Tongue (tissue), 2 donors: ENCODE results near the gene TDRKH. TPM values are rescaled to one million over a fixed set of nuclear protein-coding genes. Genes with fewer than 3 reads are reported as not detected.

Source experiments
- DNase-seq: peaks from one replicate; pipeline ENCODE4 v3.0.0-alpha.2; 2015
- total RNA-seq: library from RNA; depleted of rRNA; stranded (reverse); fragments of >200 nt; gene quantifications from one replicate; pipeline ENCODE4 v1.2.3, GENCODE V29; 2014

The TDRKH gene, protein sequence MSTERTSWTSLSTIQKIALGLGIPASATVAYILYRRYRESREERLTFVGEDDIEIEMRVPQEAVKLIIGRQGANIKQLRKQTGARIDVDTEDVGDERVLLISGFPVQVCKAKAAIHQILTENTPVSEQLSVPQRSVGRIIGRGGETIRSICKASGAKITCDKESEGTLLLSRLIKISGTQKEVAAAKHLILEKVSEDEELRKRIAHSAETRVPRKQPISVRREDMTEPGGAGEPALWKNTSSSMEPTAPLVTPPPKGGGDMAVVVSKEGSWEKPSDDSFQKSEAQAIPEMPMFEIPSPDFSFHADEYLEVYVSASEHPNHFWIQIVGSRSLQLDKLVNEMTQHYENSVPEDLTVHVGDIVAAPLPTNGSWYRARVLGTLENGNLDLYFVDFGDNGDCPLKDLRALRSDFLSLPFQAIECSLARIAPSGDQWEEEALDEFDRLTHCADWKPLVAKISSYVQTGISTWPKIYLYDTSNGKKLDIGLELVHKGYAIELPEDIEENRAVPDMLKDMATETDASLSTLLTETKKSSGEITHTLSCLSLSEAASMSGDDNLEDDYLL
- total RNA-seq = 6.7 TPM

DNA sequence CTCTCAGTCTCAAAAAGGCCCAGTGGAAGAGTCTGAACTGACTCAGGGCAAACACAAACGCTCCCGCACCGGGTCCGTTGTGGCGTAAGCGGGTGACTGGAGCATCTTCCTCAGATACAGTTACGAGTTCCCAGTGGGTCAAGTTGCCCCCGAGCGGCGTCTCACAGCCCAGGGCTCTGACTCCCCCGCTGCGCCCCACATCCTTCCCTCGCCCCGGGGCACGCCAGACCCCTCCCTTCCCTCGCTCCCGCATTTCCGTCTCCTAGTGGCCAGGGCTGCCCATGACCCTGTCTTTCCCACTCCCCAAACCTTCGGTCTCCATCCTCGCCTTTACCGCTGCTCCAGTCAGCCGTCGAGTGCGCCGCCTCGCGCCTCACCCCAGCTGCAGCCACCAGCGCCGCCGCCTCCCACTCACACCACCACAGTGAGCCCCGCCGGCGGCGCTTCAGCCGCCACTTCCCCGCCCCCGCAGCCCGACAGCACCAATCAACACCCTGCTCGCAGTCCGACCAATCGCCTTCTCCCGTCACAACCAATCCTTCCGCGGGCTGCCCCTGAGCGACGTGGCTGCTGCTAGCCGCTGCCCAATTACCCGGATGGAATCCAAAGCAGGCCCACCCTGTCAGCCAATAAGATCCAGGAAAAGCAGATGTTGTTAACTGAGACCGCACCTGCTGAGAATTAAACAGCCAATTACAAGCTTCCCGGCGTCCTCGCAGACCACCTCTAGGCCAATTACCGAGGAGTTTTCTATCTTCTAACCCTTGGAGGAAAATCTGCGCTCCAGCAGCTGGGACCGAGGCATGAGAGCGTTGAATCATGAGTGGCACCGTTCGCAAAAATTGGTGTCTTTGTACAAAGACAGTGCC is at the start of gene TDRKH:
TDRKH (minus strand) TSS at position 430 of the 869 bp plus-strand sequence. CDS start 7,478 bp downstream, outside the sequence.
- peak; percentile 99 for DNase-seq

DNA sequence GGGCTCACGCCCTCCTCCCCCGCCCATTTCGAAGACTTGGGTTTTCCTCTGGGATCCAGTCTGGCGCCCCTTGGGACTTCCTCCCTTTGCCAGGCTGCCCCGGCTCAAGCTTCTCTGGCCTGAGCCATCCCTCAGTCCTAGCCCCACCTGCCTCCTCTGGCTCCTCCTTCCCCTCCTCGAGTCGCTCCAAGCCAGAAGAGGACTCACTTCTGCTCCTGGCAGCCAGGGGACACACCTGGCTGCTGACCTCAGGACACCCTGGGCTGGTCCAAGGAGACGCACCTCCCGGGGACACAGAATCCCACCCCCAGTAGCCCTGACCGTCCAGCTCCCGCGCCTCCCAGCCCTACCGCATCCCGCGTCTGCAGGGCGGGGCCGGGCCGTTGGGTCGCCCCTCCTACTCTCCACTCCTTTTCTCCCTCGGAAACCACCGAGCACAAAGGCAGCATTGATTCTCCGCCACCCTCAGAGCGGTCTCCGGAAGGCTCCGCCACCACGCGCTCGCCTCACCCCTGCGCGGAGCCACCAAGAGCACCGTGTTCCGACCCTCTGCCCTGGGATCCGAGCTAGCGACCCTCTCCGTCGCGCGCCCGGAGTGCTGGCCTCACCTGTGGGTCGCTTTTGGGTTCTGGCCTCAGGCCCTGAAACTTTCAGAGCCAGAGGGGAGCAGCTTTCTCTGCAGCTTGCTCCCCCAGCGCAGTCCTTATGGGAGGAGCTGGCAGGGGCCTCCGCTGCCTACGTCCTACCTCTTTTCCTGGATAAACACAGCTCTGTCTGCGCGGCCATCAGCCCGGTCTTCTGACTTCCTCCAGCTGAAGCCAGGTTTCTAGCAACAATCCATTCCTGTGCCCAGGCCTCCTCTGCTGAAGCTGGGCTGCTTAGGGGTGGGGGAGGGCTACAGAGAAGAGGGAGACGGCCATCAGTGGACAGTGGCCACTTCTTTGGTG is 49.4 kb upstream of the TDRKH start, which contains the start of gene C2CD4D:
C2CD4D (minus strand) TSS at position 364 of the 947 bp plus-strand sequence. CDS start 831 bp downstream, outside the sequence.
- DNase-seq = peak; percentile 74

DNA sequence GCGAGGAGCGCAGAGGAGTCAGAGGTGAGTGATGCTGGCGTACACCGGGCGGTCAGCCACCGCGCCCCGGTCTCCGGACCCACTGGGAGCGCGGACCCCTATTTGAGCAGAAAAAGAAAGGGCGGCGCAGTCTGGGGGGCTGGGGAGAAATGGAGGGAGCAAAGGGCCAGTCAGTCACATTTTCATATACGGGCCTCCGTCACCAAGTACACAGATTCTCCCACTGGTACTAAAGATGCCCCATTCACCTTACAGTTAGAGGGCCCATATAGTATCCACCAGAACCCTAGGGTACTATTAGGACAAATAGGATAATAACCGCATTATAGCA is 48.7 kb upstream of the TDRKH start:
- DNase-seq = no peak

DNA sequence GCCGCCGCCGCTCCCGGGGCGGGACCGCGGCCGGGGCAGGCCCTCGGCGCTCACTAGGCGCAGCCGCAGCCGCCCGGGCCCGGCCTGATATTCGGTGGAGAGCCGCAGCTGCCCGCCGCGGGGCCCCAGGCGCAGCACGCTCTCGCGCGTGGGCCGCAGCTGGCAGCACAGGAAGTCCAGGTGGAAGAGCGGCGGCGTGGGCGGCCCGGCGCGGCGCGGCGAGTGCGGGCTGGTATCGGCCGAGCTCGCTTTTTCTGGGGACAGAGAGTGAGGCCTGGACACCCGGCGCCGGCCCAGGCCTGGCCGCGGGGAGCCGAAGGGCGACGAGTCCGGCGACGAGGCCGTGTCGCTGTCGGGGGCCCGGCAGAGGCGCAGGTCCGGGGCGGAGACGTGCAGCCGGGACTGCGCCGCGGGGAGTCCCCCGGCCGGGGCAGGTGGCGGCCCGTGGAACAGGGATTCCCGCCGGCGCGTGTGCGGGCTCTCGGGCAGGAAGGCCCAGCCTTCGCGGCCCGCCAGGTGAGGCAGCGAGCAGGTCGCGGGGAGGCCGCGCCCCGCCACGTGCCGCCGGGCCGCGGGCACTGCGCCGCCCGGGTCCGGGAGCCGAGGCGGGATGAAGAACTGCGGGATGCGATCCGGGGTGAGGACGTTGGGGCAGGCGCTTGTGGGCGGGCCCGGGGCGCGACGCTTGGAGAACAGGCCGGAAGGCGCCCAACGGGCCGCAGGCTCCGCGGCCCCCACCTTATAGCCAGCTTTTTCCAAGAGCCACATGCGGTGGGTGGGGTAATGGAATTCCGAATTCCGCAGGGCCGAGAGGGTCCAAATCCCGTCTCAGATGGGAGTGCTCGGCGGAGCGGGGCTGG is 48.2 kb upstream of the TDRKH start:
- DNase-seq = peak; percentile 40

DNA sequence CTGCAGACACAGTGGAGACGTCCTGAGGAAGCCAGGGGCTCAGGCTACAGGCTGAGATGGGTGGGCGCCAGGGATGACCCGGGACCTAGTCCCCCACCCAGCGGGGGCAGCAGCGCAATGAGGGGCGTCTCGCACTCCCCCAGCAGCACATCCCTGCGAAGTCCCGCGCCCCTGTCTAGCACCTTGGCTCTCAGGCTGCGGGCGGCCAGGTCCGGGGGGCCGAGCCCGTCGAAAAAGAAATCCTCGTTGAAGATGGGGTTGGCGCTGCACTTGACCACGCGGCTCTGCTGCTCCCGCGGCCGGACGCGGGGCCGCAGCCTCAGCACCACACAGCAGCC is 47.6 kb upstream of the TDRKH start:
- DNase-seq = no peak

DNA sequence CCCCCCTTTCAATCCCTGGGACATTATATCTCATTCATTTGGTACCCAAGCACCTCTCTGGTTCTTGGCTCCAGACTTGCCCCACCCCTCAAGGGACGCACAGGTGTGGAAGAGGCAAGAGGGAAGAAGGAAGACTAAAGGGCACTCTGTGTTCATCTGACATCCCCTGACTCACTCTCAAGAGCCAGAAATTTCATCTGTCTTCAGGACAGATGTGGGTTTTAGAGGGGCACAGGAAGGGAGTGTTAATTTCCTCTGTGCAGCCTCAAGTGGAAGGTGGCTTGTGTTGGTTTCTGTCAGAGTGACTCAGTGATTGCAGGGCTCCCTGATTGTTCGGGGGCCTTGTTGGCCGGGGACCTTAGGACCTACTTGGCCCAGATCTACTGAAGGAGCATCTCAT is 46.9 kb upstream of the TDRKH start:
- no peak for DNase-seq

DNA sequence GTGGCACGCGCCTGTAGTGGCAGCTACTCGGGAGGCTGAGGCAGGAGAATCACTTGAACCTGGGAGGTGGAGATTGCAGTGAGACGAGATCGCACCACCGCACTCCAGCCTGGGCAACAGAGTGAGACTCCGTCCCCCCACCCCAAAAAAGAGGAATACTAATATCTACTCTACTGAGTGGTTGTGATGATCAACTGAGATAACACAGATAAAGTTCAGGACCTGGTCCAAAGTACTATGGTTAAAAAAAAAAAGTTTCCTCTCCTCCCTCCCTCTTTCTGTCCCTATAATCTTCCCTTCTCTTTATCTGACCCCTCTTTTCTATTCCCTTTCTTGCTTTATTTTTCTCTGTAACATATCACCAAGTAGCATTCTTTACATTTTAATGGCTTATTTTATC is 45.3 kb upstream of the TDRKH start:
- DNase-seq = no peak

DNA sequence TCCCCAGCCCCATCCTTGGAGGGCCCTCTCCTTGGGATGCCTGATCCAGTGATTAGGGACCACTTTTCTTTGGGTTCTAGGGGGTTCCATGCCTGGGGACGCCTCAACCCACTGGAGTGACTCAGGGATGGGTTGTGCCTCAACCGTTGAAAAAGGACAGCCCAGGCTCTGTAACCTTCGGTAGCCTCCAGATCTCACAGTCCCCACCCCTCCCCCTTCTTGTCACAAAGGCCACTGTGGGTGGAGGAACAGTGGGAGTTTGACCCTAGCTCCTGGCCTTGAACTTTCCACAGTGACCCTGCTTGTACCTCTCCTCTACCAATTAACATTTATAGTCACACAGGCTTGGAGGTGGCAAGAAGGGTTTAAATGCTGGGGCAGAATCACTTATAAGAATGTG is 43.9 kb upstream of the TDRKH start:
- DNase-seq = no peak

DNA sequence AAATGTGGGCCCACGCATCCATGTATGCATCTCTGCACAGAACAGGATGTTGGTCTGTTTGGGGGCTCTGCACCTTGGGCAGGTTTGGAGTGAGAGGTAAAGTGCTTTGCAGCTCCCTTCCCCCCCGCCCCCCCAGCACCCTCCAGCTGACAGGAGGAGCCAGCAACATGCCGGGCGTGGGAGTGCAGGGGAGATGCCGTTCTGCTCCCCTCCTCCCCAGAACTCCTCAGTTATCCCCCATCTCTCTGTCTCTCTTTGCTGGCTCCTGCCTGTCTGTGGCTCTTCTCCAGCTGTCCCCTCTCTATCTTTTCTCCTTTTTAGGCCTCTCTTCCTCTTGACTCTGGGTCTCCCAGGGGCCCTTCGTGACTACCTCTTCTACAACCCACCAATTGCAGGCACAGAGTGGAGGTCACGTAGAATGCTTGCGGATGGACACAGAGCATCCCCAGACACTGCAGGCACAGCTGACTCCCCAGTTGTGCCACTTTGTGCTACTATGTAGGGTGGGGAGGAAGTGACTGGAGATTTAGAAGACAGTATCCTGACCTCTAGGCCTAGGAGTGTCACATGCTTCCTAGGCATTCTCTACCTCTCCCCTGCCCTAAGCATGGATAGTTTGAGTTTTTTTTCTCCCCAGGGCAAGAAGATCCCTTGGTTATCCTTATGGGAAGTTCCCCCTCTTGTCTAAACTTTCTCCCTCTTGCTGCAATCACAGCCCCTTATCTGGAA is 43.0 kb upstream of the TDRKH start:
- no peak for DNase-seq

DNA sequence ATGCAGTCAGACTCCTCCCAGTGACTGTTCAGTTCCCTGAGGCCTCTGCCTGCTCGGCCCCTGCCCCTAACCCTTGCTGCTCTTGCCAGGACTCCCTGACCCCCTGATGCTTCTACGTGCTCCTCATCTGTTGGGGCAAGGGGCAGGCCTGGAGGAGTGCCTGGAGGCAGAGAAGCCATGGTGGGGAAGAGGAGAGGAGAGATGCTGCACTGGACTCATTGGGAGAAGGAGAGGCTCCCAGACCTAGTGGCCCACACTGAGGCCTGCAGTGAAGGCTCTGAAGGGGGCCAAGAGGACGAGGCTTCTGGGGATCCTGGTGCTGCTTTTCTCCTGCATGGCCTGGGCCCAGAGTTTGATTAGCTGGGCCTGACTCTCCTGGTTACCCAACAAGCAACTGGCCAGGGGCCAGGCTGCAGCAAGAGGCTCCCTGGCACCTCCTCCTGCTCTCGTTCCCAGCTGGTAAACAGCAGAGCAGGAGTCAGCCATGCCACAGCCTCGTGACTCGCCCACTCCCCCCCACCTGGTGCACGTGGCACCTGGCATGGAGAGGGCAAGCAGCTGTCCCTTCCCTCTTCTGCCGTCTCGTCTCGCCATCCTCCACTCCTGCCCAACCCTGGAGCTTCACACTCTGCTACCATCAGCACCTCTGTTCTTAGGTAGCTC is 42.1 kb upstream of the TDRKH start:
- DNase-seq = peak; percentile 68

DNA sequence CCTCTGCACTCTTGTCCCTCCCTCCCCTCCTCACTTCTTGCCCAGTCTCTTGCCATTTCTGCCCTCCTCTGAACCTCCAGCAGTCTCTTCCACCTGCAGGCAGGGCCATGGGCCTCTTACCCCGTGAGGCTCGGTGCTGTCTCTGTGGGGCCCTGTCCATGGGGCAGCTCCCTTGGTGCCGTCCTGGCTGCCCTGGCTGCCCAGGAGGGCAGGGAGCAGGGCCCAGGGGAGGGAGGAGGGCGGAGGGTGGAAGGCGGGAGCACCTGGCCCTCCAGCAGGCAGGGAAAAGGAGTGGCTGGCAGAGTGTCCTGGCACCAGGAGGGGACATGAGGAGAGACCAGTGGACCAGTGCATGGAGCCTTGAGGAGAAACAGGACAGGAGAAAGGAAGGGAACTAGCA is 41.3 kb upstream of the TDRKH start, which contains the start of gene RORC:
RORC (minus strand) TSS at position 198 of the 400 bp plus-strand sequence; CDS start at position 160, 38 bp downstream.
- DNase-seq = no peak

DNA sequence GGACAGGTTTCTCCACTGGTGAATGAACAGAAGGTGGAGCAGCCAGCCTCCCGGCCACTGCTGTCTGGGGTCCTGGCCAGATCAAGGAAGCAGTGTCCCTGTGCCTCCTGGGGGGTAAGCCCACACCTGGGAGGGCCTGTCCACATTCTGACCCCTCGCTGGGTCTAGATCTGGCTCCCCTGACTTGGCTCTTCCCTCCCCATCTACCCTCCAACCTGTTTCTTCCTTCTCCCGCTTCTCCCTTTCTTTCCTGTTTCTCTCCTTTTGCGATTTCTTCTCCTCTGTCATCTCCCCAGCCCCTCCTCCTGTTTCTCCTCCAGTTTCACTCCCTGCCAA is 40.9 kb upstream of the TDRKH start:
- DNase-seq = no peak

DNA sequence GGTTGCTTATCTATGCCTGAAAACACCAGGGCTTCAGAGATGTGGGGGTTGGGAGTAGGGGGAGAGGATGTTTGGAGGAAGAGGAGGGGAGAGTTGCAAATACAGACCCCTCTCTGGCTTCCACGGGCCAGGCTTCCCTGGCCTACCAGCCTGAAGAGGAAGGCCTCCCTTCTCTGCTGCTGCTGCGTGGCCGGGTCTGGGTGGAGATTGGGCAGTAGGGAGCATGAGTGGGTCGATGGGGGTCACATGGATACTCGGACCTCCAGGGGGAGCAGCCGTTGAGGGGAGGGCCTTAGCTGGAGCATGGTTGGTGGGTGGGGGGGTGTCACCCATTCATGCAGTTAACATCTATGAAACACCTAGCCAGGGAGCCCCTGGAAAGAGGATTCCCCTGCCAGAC is 39.8 kb upstream of the TDRKH start:
- DNase-seq = no peak

DNA sequence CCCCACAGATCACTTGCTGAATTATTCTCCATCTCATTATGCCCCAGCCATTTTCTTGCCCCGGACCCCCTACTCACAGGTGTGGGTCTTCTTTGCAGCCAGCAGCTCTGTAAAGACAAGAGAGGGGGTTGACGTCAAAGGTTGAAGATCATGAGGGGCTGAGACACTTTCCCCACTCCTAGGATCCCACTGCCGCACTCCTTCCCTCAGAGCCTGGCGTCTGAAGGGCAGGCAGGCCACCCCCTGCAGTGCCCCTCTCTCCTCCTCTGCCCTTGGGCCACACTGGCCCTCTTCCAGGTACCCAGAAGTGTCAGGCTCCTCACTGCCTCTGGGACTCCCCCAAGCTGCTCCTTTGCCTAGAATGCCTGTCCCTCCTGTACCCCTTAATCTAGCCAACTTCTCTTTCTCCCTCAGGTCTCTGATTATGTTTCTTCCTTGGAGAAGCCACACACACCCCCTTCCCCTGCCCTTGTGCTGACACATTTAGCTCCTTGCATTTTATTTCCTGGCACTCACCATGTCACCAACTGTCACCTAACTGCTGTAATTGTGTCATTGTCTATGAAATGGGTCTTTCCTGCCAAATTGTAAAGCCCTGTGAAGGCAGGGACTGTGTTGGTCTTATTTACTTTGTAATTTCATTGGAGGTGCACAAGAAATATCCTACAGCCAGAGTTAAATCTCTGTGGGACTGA is 39.2 kb upstream of the TDRKH start:
- no peak for DNase-seq

DNA sequence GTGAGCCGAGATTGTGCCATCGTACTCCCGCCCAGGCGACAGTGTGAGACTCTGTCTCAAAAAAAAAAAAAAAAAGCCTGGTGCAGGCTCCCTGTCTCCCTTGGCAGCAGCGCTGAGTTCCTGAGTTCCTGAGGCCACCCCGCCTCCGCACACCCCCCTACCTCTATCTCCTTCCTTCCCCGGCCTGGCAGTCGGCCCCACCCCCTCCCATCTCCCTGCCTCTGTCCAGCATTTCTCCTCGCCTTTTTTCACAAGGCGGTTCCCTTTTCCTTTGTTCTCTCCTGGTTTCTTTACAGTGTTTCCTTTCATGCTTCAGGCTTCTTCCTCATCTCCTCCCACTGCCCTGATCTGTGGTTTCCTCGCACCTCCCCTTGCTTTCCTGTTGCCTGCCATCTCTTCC is 38.6 kb upstream of the TDRKH start:
- DNase-seq = peak; percentile 57

DNA sequence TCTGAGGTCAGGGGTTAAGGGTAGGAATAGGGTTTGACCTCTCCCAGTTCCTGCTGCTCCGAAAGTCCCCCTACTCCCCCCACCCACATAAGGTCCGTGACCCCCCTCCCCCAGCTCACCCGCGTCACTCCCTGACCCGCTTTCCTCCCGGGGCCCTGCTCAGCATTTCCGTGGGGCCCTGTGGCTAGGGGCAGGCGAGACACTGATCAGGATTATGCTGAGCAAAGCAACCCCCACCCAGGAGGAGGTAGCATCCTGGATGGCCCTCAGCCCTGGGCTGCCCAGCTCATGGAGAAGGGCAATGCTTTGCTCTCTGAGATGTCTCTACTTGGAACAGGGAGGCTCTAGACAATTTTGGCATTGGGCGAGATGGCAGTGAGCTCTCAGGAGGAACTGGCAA is 37.6 kb upstream of the TDRKH start:
- no peak for DNase-seq

DNA sequence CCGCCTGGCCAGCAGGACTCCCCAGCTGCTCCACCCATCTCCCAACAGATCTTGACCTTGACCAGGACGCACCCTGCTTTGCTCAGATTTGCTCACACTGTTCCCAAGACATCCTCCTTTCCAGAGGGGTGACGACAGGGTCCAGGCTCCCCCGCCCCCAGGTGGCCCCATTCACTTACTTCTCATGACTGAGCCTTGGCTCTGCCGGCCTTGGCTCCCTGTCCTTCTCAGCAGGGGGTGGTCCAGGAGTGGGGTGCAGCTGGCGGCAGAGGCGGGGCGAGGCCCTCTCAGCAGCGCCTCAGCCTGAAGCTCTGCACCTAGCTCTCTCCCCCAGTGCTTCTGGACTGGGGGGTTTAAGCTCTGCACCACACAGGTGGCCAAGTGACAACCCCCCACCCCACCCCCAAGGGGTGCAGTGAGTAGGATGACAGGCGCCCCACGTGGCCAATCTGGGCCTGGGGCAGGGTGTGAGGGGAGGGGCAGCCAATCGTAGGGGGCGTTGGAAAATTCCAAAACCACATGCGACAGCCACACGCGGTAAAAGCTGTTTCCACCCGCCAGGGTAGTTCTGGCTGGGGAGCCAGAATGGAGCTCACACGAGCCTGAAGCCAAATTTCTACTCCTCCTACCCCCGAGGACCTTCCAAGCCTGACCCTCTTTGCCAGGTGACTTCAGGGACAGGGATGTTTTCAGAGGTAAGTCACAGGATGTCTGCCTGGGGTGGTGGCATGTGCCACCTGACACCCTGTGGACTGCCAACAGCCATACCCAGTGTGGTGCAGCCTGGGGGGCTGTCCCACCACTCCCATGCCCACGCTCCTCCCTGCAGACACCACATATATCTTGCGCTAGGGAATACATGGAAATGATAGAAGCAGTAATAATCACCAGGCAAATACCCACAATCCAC is 35.7 kb upstream of the TDRKH start:
- DNase-seq = peak; percentile 32

DNA sequence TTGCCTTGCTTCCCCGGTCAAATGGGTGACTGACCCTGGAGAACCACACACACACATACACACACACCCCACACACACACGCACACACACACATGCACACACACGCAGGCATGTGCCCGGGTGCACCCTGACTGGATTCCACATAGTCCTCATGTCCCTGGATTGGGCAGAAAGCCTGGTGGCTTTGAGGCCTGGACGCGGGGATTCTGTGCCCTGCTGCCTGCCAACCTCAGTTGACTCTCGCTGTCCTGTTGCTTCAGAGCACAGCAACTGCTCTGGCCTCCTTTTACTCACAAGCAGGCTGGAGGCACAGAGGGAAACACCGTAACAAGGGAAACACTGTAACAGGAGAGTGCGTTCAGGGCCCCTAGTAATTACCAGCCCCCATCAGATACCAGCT is 34.9 kb upstream of the TDRKH start:
- DNase-seq = peak; percentile 67
